Measurements from ENCODE around the gene EFHC2. TPM values are rescaled to one million over a fixed set of nuclear protein-coding genes. Genes with fewer than 3 reads are reported as not detected.
"Not testable (repeated sequence)": the region's sequence is repeated elsewhere in the genome, so short reads cannot be mapped to it uniquely, and the experiment has no call there.

EFHC2 gene
- polyA plus RNA-seq, 1 of the 3 experiments (the other 2 are of a cell fraction) = 0.03 TPM

GRCh38 chrX:44260609-44261008, 82.9 kb downstream of the EFHC2 start:
- POLR2A ChIA-PET = no interaction called here

GRCh38 chrX:44255742-44256141, 87.7 kb downstream of the EFHC2 start:
- POLR2A ChIA-PET; H3K27ac ChIP-seq (ENCODE audit: low read depth in 2 of 2, low read length in 1 of 2); H3K9me3 ChIP-seq; DNase-seq; H4K20me1 ChIP-seq (ENCODE audit: insufficient read depth); H3K4me3 ChIP-seq (ENCODE audit: low read depth in 2 of 2, low read length in 1 of 2); H3F3A ChIP-seq (replicated peaks; ENCODE audit: insufficient read depth); H3K4me1 ChIP-seq (ENCODE audit: control insufficient read depth in 1 of 2, insufficient read depth in 2 of 2, low read depth in 1 of 2, low read length in 1 of 2); CTCF ChIA-PET; H3K9me2 ChIP-seq; H3K9ac ChIP-seq; H3K4me2 ChIP-seq; H2AFZ ChIP-seq (ENCODE audit: low read depth); H3K36me3 ChIP-seq (replicated peaks in 1 of 2; ENCODE audit: control insufficient read depth in 1 of 2, insufficient read depth in 2 of 2, low read length in 1 of 2); H3K79me2 ChIP-seq (ENCODE audit: insufficient read depth); H3K27me3 ChIP-seq (ENCODE audit: insufficient read depth): not testable (repeated sequence)
- WGBS (ENCODE audit: low lambda C conversion rate) = 38% methylated on average over 2 of the region's 2 CpGs

More at GRCh38 chrX:44260609-44261008, 82.9 kb downstream of the EFHC2 start:
- no peak overlapping the region for H2AFZ ChIP-seq (ENCODE audit: low read depth)
- H3K4me3 ChIP-seq (ENCODE audit: low read depth in 2 of 2, low read length in 1 of 2) = no peak overlapping the region
- H3K9me3 ChIP-seq = no peaks in the 10 kb centered on the region
- DNase-seq = no peak
- no peak for TF ChIP-seq JUND (IDR thresholded peaks at IDR 0.05)
- TF ChIP-seq USF2 (IDR thresholded peaks at IDR 0.05; ENCODE audit: borderline replicate concordance, low read depth, low read length) = no peak
- no peak for TF ChIP-seq MAX (IDR thresholded peaks at IDR 0.05; ENCODE audit: low read depth)
- TF ChIP-seq RCOR1 (IDR thresholded peaks at IDR 0.05; ENCODE audit: low read length) = no peak
- no peak for TF ChIP-seq SIN3A (IDR thresholded peaks at IDR 0.05; ENCODE audit: borderline replicate concordance, low read depth, low read length)
- no peak overlapping the region for H3K9ac ChIP-seq
- H3K9me2 ChIP-seq = no peaks in the 10 kb centered on the region
- H3K79me2 ChIP-seq (ENCODE audit: insufficient read depth) = no peaks in the 10 kb centered on the region
- no peaks in the 10 kb centered on the region for H3F3A ChIP-seq (replicated peaks; ENCODE audit: insufficient read depth)
- H4K20me1 ChIP-seq (ENCODE audit: insufficient read depth) = no peaks in the 10 kb centered on the region
- H3K27me3 ChIP-seq (ENCODE audit: insufficient read depth) = 0 out of 2 replicates have a peak, but pooled peaks cover 5% of the 10 kb centered on the region
- no peaks in the 10 kb centered on the region for H3K4me1 ChIP-seq (ENCODE audit: control insufficient read depth in 1 of 2, insufficient read depth in 2 of 2, low read depth in 1 of 2, low read length in 1 of 2)
- H3K27ac ChIP-seq (ENCODE audit: low read depth in 2 of 2, low read length in 1 of 2) = no peak overlapping the region
- H3K4me2 ChIP-seq = no peak overlapping the region
- CTCF ChIA-PET = no interaction called here
- no peaks in the 10 kb centered on the region for H3K36me3 ChIP-seq (replicated peaks in 1 of 2; ENCODE audit: control insufficient read depth in 1 of 2, insufficient read depth in 2 of 2, low read length in 1 of 2)

GRCh38 chrX:44253575-44253942, 89.9 kb downstream of the EFHC2 start:
- Histone ChIP-seq H2AFZ (ENCODE audit: low read depth) (no peak overlapping the region), H3K36me3 (replicated peaks in 1 of 2; ENCODE audit: control insufficient read depth in 1 of 2, insufficient read depth in 2 of 2, low read length in 1 of 2) (no peaks in the 10 kb centered on the region), H3K27me3 (ENCODE audit: insufficient read depth) (no peaks in the 10 kb centered on the region; the same call in 1 of the 2 replicates), H3K79me2 (ENCODE audit: insufficient read depth) (no peaks in the 10 kb centered on the region), H3K9ac (no peak overlapping the region), H3K9me2 (no peaks in the 10 kb centered on the region), H3K9me3 (no peaks in the 10 kb centered on the region), H3K4me2 (no peak overlapping the region), H3F3A (replicated peaks; ENCODE audit: insufficient read depth) (no peaks in the 10 kb centered on the region), H3K27ac (ENCODE audit: low read depth in 2 of 2, low read length in 1 of 2) (no peak overlapping the region), H3K4me1 (ENCODE audit: control insufficient read depth in 1 of 2, insufficient read depth in 2 of 2, low read depth in 1 of 2, low read length in 1 of 2) (no peaks in the 10 kb centered on the region), H4K20me1 (ENCODE audit: insufficient read depth) (no peaks in the 10 kb centered on the region), H3K4me3 (ENCODE audit: low read depth in 2 of 2, low read length in 1 of 2) (no peak overlapping the region)
- no peak for DNase-seq
- whole genome bisulfite sequencing (ENCODE audit: low lambda C conversion rate) = 25% methylated on average over 2 of the region's 4 CpGs
- ChIA-PET CTCF (interaction anchor here (1.2 to 1.4 kb wide), 2 partner anchors 10 to 295 kb away, joined by 3 to 8 read pairs; no protein-coding TSS in a partner anchor), POLR2A (no interaction called here)
- TF ChIP-seq RAD21 (IDR thresholded peaks at IDR 0.05; ENCODE audit: low read length) (no peak), ZBTB33 (IDR thresholded peaks at IDR 0.05; ENCODE audit: borderline replicate concordance, low read depth) (no peak), JUND (IDR thresholded peaks at IDR 0.05) (no peak), FOSL2 (IDR thresholded peaks at IDR 0.05; ENCODE audit: borderline replicate concordance, low read depth) (no peak), RXRA (IDR thresholded peaks at IDR 0.05; ENCODE audit: borderline replicate concordance, low read depth) (no peak), POLR2AphosphoS5 (IDR thresholded peaks at IDR 0.05; ENCODE audit: low read depth, low read length) (no peak), TCF12 (IDR thresholded peaks at IDR 0.05) (no peak), USF2 (IDR thresholded peaks at IDR 0.05; ENCODE audit: borderline replicate concordance, low read depth, low read length) (no peak), CHD2 (IDR thresholded peaks at IDR 0.05; ENCODE audit: low read length, partially characterized antibody) (no peak), RFX5 (IDR thresholded peaks at IDR 0.05; ENCODE audit: low read length) (no peak), EP300 (IDR thresholded peaks at IDR 0.05; ENCODE audit: borderline replicate concordance in 1 of 2, low read depth in 1 of 2, low read length in 1 of 2) (no peak), SIN3A (IDR thresholded peaks at IDR 0.05; ENCODE audit: borderline replicate concordance, low read depth, low read length) (no peak), YY1 (IDR thresholded peaks at IDR 0.05; ENCODE audit: low read depth) (no peak), MXI1 (IDR thresholded peaks at IDR 0.05; ENCODE audit: low read depth, low read length) (no peak), SMC3 (IDR thresholded peaks at IDR 0.05; ENCODE audit: low read depth, low read length) (no peak), FOXJ3 (CRISPR knock-in tag; IDR thresholded peaks at IDR 0.05) (no peak), IRF3 (IDR thresholded peaks at IDR 0.05; ENCODE audit: low read depth, low read length) (no peak)

All from SK-N-SH (cell line).